HUES48 (cell line): ENCODE data around the gene LIG1.
"Not testable (repeated sequence)": the region's sequence is repeated elsewhere in the genome, so short reads cannot be mapped to it uniquely, and the experiment has no call there.

Experiments
- H3K27ac ChIP-seq: one replicate; pipeline ENCODE4 v1.7.0; 2013; ENCODE audit warnings: low read depth, low read length, inconsistent platforms
- H3K27me3 ChIP-seq: 2 replicates; pipeline ENCODE4 v1.6.1; 2013; ENCODE audit warnings: mild to moderate bottlenecking, low read length; ENCODE audit not compliant: control insufficient read depth, insufficient read depth
- H3K36me3 ChIP-seq: 2 replicates; pipeline ENCODE4 v1.6.1; 2013; ENCODE audit warnings: low read length; ENCODE audit not compliant: control insufficient read depth, insufficient read depth
- H3K4me1 ChIP-seq: 2 replicates; pipeline ENCODE4 v1.6.1; 2013; ENCODE audit warnings: mild to moderate bottlenecking, low read length; ENCODE audit not compliant: control insufficient read depth, insufficient read depth
- H3K4me3 ChIP-seq: 2 replicates; pipeline ENCODE4 v1.5.1; 2013; ENCODE audit warnings: mild to moderate bottlenecking, low read depth, low read length
- H3K9ac ChIP-seq: 2 replicates; pipeline ENCODE4 v1.6.1; 2013; ENCODE audit warnings: mild to moderate bottlenecking, low read depth, low read length, moderate library complexity
- H3K9me3 ChIP-seq: 2 replicates; pipeline ENCODE4 v1.6.1; 2013; ENCODE audit warnings: low read length; ENCODE audit not compliant: control insufficient read depth, insufficient read depth

Gene LIG1

DNA sequence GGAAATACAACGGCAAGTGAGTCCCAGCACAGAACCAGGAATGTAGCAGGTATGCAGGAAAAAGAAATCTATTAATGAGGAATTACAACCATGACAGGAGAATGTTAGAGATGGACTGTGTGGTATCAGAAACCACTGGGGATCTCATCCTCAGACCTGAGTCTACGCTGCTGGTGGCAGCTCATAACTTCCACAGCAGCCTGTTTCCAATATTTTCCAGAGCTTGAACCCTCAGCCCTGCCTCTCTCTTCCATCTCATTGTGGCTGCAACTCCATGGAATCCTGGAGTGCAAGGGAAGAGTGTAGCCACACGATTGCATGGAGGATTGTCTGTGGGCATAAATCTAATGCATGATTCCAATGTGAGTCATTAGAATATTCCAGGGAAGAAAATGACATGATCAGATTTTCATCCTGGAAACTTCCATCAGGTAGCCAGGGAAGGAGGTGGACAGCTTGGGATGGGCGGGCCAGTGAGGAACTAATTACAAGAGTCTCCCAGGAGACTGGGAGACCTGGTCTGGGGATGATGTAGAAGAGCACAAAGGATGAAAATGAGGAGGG lies 74.5 kb downstream of the LIG1 start:
- Histone ChIP-seq H3K36me3 (no peaks in the 10 kb centered on the region), H3K4me3 (no peak overlapping the region), H3K9me3 (peaks cover 31% of the 10 kb centered on the region; the same call in 1 of the 2 replicates)

DNA sequence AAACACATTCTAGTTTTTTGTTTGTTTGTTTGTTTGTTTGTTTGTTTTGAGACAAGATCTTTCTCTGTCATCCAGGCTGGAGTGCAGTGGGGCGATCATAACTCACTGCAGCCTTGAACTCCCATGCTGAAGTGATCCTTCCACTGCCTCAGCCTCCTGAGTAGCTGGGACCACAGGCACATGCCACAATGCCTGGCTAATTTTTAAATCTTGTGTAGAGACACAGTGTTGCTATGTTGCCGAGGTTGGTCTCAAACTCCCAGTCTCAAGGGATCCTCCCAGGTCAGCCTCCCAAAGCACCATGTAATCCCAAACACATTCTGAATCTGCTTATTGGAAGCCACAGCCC lies 75.3 kb downstream of the LIG1 start:
- Histone ChIP-seq H3K4me1 (no peaks in the 10 kb centered on the region), H3K9me3 (peaks cover 30% of the 10 kb centered on the region; the same call in 1 of the 2 replicates), H3K27ac (no peak overlapping the region), H3K9ac (no peak overlapping the region), H3K4me3 (no peak overlapping the region), H3K27me3 (no peaks in the 10 kb centered on the region), H3K36me3 (no peaks in the 10 kb centered on the region)

More for the DNA sequence above, 74.5 kb downstream of the LIG1 start:
- no peaks in the 10 kb centered on the region for H3K27me3 ChIP-seq
- H3K4me1 ChIP-seq, result no peaks in the 10 kb centered on the region
- H3K27ac ChIP-seq, result no peak overlapping the region
- H3K9ac ChIP-seq, result no peak overlapping the region

GRCh38 chr19:48094129-48094854 lies 75.9 kb downstream of the LIG1 start:
- Histone ChIP-seq H3K9ac (no peak overlapping the region), H3K36me3 (no peaks in the 10 kb centered on the region), H3K4me3 (no peak overlapping the region), H3K27ac (no peak overlapping the region), H3K4me1 (no peaks in the 10 kb centered on the region), H3K27me3 (no peaks in the 10 kb centered on the region), H3K9me3 (peaks cover 29% of the 10 kb centered on the region; the same call in 1 of the 2 replicates)

- not testable (repeated sequence) for H3K4me3 ChIP-seq, H3K4me1 ChIP-seq, H3K36me3 ChIP-seq, H3K9ac ChIP-seq, H3K27ac ChIP-seq, H3K27me3 ChIP-seq
- peaks cover 24% of the 10 kb centered on the region for H3K9me3 ChIP-seq
Measured at GRCh38 chr19:48091111-48091718, 78.9 kb downstream of the LIG1 start.

- no peak overlapping the region for H3K9ac ChIP-seq
Measured at GRCh38 chr19:48090281-48090802, 79.8 kb downstream of the LIG1 start.

DNA sequence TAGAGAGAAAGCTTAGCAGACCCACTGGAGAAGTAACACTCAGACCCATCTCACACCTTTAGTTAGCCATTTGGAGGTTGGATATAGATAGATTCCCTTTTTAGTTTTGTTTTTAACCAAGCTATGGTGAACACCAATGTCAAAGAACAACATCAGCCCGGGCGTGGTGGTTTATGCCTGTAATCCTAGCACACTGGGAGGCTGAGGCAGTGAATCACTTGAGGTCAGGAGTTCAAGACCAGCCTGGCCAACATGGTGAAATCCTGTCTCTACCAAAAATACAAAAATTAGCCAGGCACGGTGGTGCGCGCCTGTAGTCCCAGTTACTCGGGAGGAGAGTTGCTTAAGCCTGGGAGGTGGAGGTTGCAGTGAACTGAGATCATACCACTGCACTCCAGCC lies 81.2 kb downstream of the LIG1 start:
- not testable (repeated sequence) for H3K27ac ChIP-seq, H3K4me1 ChIP-seq, H3K36me3 ChIP-seq, H3K9ac ChIP-seq, H3K4me3 ChIP-seq, H3K27me3 ChIP-seq
- H3K9me3 ChIP-seq, result peaks cover 23% of the 10 kb centered on the region

More at GRCh38 chr19:48090281-48090802, 79.8 kb downstream of the LIG1 start:
- no peak overlapping the region for H3K27ac ChIP-seq
- no peaks in the 10 kb centered on the region for H3K36me3 ChIP-seq
- no peak overlapping the region for H3K4me3 ChIP-seq
- no peaks in the 10 kb centered on the region for H3K4me1 ChIP-seq
- peaks cover 22% of the 10 kb centered on the region for H3K9me3 ChIP-seq
- no peaks in the 10 kb centered on the region for H3K27me3 ChIP-seq

DNA sequence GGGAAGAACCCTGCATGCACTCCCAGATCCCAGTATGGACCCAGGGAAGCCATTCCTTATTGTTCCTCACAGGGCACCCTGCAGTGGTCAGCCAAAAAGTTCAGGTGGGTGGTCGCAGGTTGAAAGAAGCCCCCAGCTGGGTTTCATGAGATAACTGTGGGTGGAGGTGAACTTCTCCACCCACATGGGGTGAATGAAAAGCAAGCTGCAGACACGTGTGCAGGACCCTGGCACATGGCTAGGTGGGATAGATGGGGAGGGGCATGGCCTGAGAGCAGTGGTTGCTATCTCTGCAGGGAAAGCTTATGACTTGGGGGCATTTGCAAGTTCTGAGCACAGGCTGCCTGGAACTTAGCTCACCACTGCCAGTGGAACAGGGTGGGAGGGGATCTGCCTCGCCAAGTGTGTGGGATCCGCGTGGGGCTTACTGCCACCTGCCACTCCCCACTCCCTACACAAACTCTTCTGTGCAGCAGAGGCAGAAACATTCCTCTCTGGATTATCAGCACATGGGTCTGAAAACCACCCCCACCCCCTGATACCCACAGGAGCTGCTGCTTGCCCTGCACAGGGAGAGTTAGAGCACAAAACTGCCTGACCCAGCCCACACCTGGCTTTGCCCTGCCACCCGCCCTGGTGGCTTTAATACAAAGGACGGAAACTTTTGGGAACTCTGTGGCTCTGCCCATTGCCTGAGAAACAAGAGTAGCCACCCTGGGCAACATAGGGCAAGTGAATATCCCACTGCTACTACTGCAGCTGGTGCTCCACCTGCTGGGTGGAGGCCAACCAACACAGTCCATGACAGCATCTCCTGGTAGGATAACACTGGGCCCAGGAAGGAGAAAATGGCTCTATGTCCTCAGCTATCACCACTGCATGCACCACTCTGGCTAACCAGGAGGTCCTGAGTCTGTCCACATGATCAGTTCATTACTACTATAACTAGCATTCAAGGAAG lies 84.0 kb downstream of the LIG1 start:
- Histone ChIP-seq H3K9me3 (peaks cover 21% of the 10 kb centered on the region), H3K4me3 (no peak overlapping the region), H3K4me1 (no peaks in the 10 kb centered on the region), H3K27me3 (no peaks in the 10 kb centered on the region), H3K36me3 (no peaks in the 10 kb centered on the region), H3K27ac (no peak overlapping the region), H3K9ac (no peak overlapping the region)

GRCh38 chr19:48085076-48085475 lies 85.1 kb downstream of the LIG1 start:
- Histone ChIP-seq H3K27me3 (no peaks in the 10 kb centered on the region), H3K4me1 (no peaks in the 10 kb centered on the region), H3K27ac (no peak overlapping the region), H3K9me3 (peaks cover 21% of the 10 kb centered on the region), H3K4me3 (no peak overlapping the region), H3K36me3 (no peaks in the 10 kb centered on the region), H3K9ac (no peak overlapping the region)

DNA sequence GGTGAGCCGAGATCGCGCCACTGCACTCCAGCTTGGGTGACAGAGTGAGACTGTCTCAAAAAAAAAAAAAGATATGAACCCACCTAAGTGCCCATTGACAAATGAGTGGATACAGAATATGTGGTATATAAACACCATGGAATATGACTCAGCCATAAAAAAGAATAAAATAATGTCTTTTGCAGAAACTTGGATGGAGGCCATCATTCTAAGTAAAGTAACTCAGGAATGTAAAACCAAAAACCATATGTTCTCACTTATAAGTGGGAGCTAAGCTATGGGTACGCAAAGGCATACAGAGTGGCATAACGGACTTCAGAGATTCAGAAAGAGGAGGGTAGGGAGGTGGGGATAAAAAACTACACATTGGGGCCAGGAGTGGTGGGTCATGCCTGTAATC lies 89.0 kb downstream of the LIG1 start:
- H3K9me3 ChIP-seq, result peaks cover 15% of the 10 kb centered on the region
- no peaks in the 10 kb centered on the region for H3K27me3 ChIP-seq
- no peaks in the 10 kb centered on the region for H3K36me3 ChIP-seq
- H3K4me1 ChIP-seq, result no peaks in the 10 kb centered on the region
- H3K27ac ChIP-seq, result no peak overlapping the region
- no peak overlapping the region for H3K4me3 ChIP-seq
- no peak overlapping the region for H3K9ac ChIP-seq

DNA sequence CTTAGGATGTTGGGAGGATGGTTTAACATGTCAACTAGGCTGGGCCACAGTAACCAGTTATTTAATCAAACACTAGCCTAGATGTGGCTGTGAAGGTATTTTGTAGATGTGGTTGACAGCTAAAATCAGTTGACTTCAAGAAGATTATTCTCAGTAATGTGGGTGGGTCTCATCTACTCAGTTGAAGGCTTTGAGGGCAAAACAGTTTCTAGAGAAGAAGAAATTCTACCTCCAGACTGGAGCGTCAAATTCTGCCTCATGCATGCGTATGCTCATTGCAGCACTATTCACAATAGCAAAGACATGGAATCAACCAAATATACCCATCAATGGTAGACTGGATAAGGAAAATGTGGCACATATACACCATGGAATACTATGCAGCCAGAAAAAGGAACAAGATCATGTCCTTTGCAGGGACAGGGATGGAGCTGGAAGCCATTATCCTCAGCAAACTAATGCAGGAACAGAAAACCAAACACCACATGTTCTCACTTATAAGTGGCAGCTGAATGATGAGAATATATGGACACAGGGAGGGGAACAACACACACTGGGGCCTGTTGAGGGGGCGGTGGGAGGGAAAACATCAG lies 99.9 kb downstream of the LIG1 start:
- not testable (repeated sequence) for H3K4me3 ChIP-seq, H3K27ac ChIP-seq, H3K9ac ChIP-seq, H3K4me1 ChIP-seq, H3K36me3 ChIP-seq, H3K27me3 ChIP-seq
- H3K9me3 ChIP-seq, result peaks cover 24% of the 10 kb centered on the region
